Choroid plexus epithelial cell (primary cell): ENCODE data around the gene CDV3.

ENCODE experiments used
- DNase-seq: peaks from one replicate; pipeline ENCODE4 v3.0.0-alpha.2; 2010; ENCODE audit warnings: low read depth
- H3K4me3 ChIP-seq: 2 replicates; pipeline ENCODE4 v1.5.1; 2011; ENCODE audit warnings: low read depth, mild to moderate bottlenecking, control low read depth, low read length, moderate library complexity
- TF ChIP-seq, protein P1 (sequence below): conservative IDR thresholded peaks from 2 replicates; pipeline ENCODE4 v1.5.1; 2011; ENCODE audit warnings: low read depth, mild to moderate bottlenecking, control low read depth, inconsistent platforms, low read length, moderate library complexity

The CDV3 gene

GRCh38 chr3:133576169-133576568, 2.7 kb downstream of the CDV3 start:
- TF ChIP-seq, protein P1, sequence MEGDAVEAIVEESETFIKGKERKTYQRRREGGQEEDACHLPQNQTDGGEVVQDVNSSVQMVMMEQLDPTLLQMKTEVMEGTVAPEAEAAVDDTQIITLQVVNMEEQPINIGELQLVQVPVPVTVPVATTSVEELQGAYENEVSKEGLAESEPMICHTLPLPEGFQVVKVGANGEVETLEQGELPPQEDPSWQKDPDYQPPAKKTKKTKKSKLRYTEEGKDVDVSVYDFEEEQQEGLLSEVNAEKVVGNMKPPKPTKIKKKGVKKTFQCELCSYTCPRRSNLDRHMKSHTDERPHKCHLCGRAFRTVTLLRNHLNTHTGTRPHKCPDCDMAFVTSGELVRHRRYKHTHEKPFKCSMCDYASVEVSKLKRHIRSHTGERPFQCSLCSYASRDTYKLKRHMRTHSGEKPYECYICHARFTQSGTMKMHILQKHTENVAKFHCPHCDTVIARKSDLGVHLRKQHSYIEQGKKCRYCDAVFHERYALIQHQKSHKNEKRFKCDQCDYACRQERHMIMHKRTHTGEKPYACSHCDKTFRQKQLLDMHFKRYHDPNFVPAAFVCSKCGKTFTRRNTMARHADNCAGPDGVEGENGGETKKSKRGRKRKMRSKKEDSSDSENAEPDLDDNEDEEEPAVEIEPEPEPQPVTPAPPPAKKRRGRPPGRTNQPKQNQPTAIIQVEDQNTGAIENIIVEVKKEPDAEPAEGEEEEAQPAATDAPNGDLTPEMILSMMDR = no peak
- H3K4me3 ChIP-seq = peak overlapping the region; percentile 81
- no peak for DNase-seq

- DNase-seq = peak; percentile 70
- no peak overlapping the region for H3K4me3 ChIP-seq
- TF ChIP-seq, protein P1 = peak; percentile 74
Measured at GRCh38 chr3:133578548-133579191, 5.2 kb downstream of the CDV3 start.

GRCh38 chr3:133583396-133583795, 9.9 kb downstream of the CDV3 start:
- DNase-seq = no peak
- no peak overlapping the region for H3K4me3 ChIP-seq
- TF ChIP-seq, protein P1 = no peak

GRCh38 chr3:133588035-133588434, 14.5 kb downstream of the CDV3 start:
- TF ChIP-seq, protein P1 = no peak

DNA sequence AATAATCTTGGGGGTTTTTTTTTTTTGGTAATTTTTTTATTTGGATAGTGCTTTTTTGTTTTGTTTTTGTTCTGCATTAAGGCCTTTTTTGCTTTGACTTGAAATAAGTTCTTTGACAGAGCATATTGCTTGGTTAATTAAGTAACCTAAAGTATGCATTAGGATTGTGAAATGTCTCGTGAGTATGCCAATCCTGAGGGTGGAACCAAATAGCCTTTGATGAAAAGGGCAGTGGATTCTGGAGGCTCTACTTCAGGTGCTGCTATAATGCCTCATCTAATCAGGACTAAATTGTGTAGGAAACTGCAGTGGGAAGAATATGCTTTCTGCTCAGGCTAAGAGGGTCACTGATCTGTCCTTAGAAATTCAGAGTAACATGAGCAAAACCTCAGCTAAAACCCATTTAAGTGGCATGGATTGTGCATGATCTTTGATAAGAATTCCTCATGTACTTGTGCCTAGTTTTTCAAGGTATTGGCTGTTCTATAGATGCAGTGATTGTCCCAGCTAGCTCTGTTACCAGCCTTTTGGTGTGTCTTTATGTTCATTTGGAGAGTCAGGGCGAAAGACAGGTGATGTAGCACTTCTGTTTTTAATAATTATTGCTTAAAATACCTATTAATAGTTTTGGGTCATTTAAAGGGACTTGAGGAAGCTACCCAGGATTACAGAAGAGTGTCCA, 15.4 kb downstream of the CDV3 start:
- H3K4me3 ChIP-seq = no peak overlapping the region
- no peak for DNase-seq
- TF ChIP-seq, protein P1 = no peak

More at GRCh38 chr3:133588035-133588434, 14.5 kb downstream of the CDV3 start:
- DNase-seq = no peak
- H3K4me3 ChIP-seq = no peak overlapping the region

DNA sequence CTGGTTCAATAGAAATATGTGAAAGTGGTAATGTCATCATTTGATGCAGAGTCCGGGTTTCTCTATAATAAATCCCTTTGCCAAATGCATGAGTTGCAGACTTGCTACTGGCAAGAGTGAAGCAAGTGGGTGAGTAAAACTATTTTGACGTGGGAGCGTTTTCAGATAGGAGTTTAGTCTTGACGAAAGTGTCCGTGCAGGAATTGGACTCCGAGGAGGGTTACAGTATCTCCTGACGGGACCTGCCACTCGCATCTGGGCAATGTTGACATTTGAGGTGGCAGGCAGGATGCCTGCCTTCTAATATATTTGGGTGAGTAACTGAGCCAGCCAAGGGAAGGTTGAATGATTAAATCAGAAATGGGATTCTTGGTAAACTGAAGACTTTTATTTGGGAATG, 16.0 kb downstream of the CDV3 start:
- H3K4me3 ChIP-seq = no peak overlapping the region
- no peak for DNase-seq
- TF ChIP-seq, protein P1 = no peak
